K562 (cell line): ENCODE measurements around the gene DCAF4L1. TPM values are rescaled to one million over a fixed set of nuclear protein-coding genes. Genes with fewer than 3 reads are reported as not detected.

Experiments
- C11orf30 ChIP-seq: fragments of 450-650 bp; IDR thresholded peaks from 2 replicates; pipeline ENCODE4 v1.6.1; 2016; ENCODE audit warnings: low read depth, mild to moderate bottlenecking
- CREB3L1 ChIP-seq: fragments of 450-650 bp; IDR thresholded peaks from 2 replicates; pipeline ENCODE4 v1.6.1; 2014; ENCODE audit warnings: low read depth, mild to moderate bottlenecking, moderate library complexity, borderline replicate concordance
- FOXA1 ChIP-seq: fragments of 450-650 bp; IDR thresholded peaks from 2 replicates; pipeline ENCODE4 v1.6.1; 2016; ENCODE audit warnings: mild to moderate bottlenecking, borderline replicate concordance
- FOXJ2 ChIP-seq: fragments of 200-800 bp; sonication (Bioruptor generic); IDR thresholded peaks from 2 replicates; pipeline ENCODE4 v1.6.1; 2016; ENCODE audit warnings: missing genetic modification characterization, missing compliant biosample characterization
- GABPB2 ChIP-seq: fragments of 250-450 bp; sonication (Bioruptor Pico); conservative IDR thresholded peaks from 2 replicates; pipeline ENCODE4 v1.5.1; 2021; ENCODE audit warnings: mild to moderate bottlenecking
- HDAC2 ChIP-seq: fragments of 450-650 bp; IDR thresholded peaks from 2 replicates; pipeline ENCODE4 v1.6.1; 2016; ENCODE audit warnings: mild to moderate bottlenecking
- HNRNPUL1 ChIP-seq: fragments of 200-400 bp; formaldehyde crosslinking; IDR thresholded peaks from 2 replicates; pipeline ENCODE4 v1.6.1; 2017; ENCODE audit warnings: low read length
- MAFK ChIP-seq: IDR thresholded peaks from 2 replicates; pipeline ENCODE4 v1.6.1; 2011; ENCODE audit warnings: low read length, improper control_type of control experiment
- MEF2D ChIP-seq: conservative IDR thresholded peaks from 2 replicates; pipeline ENCODE4 v1.6.1; 2016; ENCODE audit warnings: low read depth, missing genetic modification characterization, missing compliant biosample characterization
- NKRF ChIP-seq: fragments of 450-650 bp; IDR thresholded peaks from 2 replicates; pipeline ENCODE4 v1.6.1; 2016; ENCODE audit warnings: borderline replicate concordance
- PHB ChIP-seq: fragments of 250-450 bp; sonication (Bioruptor Pico); IDR thresholded peaks from 2 replicates; pipeline ENCODE4 v1.5.0; 2021
- POLR2A ChIP-seq: fragments of 450-650 bp; conservative IDR thresholded peaks from 2 replicates; pipeline ENCODE4 v1.6.1; 2016
- SAP30 ChIP-seq: fragments of 200-600 bp; sonication (generic); IDR thresholded peaks from 2 replicates; pipeline ENCODE4 v1.6.1; 2012; ENCODE audit warnings: borderline replicate concordance, low read depth, mild to moderate bottlenecking, moderate library complexity, low read length, control low read depth, inconsistent platforms; ENCODE audit not compliant: insufficient read depth, poor library complexity, severe bottlenecking
- SIN3B ChIP-seq: fragments of 450-650 bp; IDR thresholded peaks from 2 replicates; pipeline ENCODE4 v1.6.1; 2017; ENCODE audit warnings: low read depth, mild to moderate bottlenecking, moderate library complexity
- SIRT6 ChIP-seq: IDR thresholded peaks from one replicate; pipeline ENCODE4 v1.6.1; 2012; ENCODE audit warnings: low read depth, mild to moderate bottlenecking, control low read depth, inconsistent platforms, low read length, moderate library complexity
- SMAD1 ChIP-seq: fragments of 150-350 bp; IDR thresholded peaks from 2 replicates; pipeline ENCODE4 v1.6.1; 2014; ENCODE audit warnings: low read length, low read depth; ENCODE audit not compliant: partially characterized antibody
- TAF9B ChIP-seq: fragments of 450-650 bp; IDR thresholded peaks from 2 replicates; pipeline ENCODE4 v1.6.1; 2018; ENCODE audit warnings: mild to moderate bottlenecking; ENCODE audit not compliant: partially characterized antibody
- ZNF143 ChIP-seq: sonication (generic); formaldehyde crosslinking; IDR thresholded peaks from 2 replicates; pipeline ENCODE4 v1.9.0; 2022; ENCODE audit warnings: mild to moderate bottlenecking, missing genetic modification reagents
- polyA plus RNA-seq, 8 experiments: library from polyadenylated mRNA; depleted of rRNA in 4 of 8; stranded (reverse) in 5 of 8; unstranded in 3 of 8; fragments of >200 nt; fragmentation: Nextera tagmentation in 2 of 8; fragmentation: Illumina TruSeq in 1 of 8; extraction: Ambion mirVana in 2 of 8; extraction: Trizol in 1 of 8; gene quantifications; 2 replicates each; pipeline versions ENCODE4 v1.2.1 to v1.2.3, GENCODE V29; 2011 to 2014; ENCODE audit warnings: inconsistent platforms in 1 of 8, missing spikeins in 1 of 8
- total RNA-seq, 7 experiments: library from RNA; depleted of rRNA in 6 of 7; stranded (reverse); fragments of >200 nt in 6 of 7; fragmentation: Illumina TruSeq in 2 of 7; extraction: Trizol in 2 of 7; gene quantifications; 2 replicates each; pipeline versions ENCODE4 v1.2.1 to v1.2.3, GENCODE V29; 2011 to 2021; ENCODE audit warnings: low replicate concordance in 1 of 7
- TF ChIP-seq, protein P1 (sequence below), 2 experiments: IDR thresholded peaks; 2 replicates each; pipeline ENCODE4 v1.6.1; 2012; ENCODE audit warnings: improper control_type of control experiment in 2 of 2, low read depth in 2 of 2, low read length in 2 of 2, borderline replicate concordance in 1 of 2
- TF ChIP-seq, protein P2 (sequence below): fragments of 250-450 bp; sonication (Bioruptor Pico); IDR thresholded peaks from 2 replicates; pipeline ENCODE4 v1.8.0; 2021; ENCODE audit warnings: borderline replicate concordance, mild to moderate bottlenecking, moderate library complexity; ENCODE audit not compliant: poor library complexity, severe bottlenecking

DCAF4L1 gene
- total and polyA plus RNA-seq, 9 of the 15 experiments (the other 6 are each of a cell fraction or from before 2014, with no cell fraction given) = 0.17 to 0.64 (median 0.36) TPM

- no peak for TF ChIP-seq MEF2D (tag)
- TF ChIP-seq, protein P1, sequence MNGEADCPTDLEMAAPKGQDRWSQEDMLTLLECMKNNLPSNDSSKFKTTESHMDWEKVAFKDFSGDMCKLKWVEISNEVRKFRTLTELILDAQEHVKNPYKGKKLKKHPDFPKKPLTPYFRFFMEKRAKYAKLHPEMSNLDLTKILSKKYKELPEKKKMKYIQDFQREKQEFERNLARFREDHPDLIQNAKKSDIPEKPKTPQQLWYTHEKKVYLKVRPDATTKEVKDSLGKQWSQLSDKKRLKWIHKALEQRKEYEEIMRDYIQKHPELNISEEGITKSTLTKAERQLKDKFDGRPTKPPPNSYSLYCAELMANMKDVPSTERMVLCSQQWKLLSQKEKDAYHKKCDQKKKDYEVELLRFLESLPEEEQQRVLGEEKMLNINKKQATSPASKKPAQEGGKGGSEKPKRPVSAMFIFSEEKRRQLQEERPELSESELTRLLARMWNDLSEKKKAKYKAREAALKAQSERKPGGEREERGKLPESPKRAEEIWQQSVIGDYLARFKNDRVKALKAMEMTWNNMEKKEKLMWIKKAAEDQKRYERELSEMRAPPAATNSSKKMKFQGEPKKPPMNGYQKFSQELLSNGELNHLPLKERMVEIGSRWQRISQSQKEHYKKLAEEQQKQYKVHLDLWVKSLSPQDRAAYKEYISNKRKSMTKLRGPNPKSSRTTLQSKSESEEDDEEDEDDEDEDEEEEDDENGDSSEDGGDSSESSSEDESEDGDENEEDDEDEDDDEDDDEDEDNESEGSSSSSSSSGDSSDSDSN (IDR thresholded peaks at IDR 0.05; ENCODE audit: borderline replicate concordance in 1 of 2, low read depth in 2 of 2, low read length in 2 of 2) = 0 out of 4 replicates have a peak, but pooled peaks of 1 of the 2 experiments have one; percentile 28
- TF ChIP-seq GABPB2 = no peak
- TF ChIP-seq PHB (CRISPR knock-in tag) = no peak
- TF ChIP-seq MAFK = no peak
- TF ChIP-seq FOXJ2 (tag) = peak; percentile 26; the same call in 1 of the 2 replicates
- TF ChIP-seq FOXA1 = no peak
- TF ChIP-seq SAP30 = peak; percentile 23
- peak; percentile 74; the same call in 1 of the 2 replicates for TF ChIP-seq CREB3L1
- TF ChIP-seq SIRT6 = no peak
- no peak for TF ChIP-seq SMAD1
- TF ChIP-seq, protein P2, sequence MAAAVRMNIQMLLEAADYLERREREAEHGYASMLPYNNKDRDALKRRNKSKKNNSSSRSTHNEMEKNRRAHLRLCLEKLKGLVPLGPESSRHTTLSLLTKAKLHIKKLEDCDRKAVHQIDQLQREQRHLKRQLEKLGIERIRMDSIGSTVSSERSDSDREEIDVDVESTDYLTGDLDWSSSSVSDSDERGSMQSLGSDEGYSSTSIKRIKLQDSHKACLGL (CRISPR knock-in tag) = peak; percentile 22
- no peak for TF ChIP-seq HNRNPUL1
- TF ChIP-seq SIN3B = peak; percentile 71; the same call in 1 of the 2 replicates
- peak; percentile 70; the same call in 1 of the 2 replicates for TF ChIP-seq NKRF
- peak; percentile 41; the same call in 1 of the 2 replicates for TF ChIP-seq HDAC2
- peak; percentile 54 for TF ChIP-seq TAF9B
- peak; percentile 82 for TF ChIP-seq C11orf30
- TF ChIP-seq ZNF143 (CRISPR knock-in tag) = peak; percentile 86
- TF ChIP-seq POLR2A = peak; percentile 93
Measured at GRCh38 chr4:41934901-41935651, 46.5 kb upstream of the DCAF4L1 start, which contains the start of gene TMEM33 (continued).
